Amniotic epithelial cell (primary cell): Measurements from ENCODE around the gene THRB.

Experiments
- DNase-seq: peaks from one replicate; pipeline ENCODE4 v3.0.0-alpha.2; 2010; ENCODE audit warnings: low read depth

The THRB gene

GRCh38 chr3:24494618-24495325 is at the start of gene THRB:
TSS of gene THRB (minus strand) at chr3:24494850.
- no peak for DNase-seq

GRCh38 chr3:24541935-24542334 is 47.3 kb upstream of the THRB start:
- DNase-seq, result no peak

- no peak for DNase-seq
Observed at GRCh38 chr3:24540821-24541220, 46.2 kb upstream of the THRB start.

- DNase-seq, result no peak
Observed at GRCh38 chr3:24539699-24540098, 45.0 kb upstream of the THRB start.

GRCh38 chr3:24538891-24539290 is 44.2 kb upstream of the THRB start:
- DNase-seq, result no peak

GRCh38 chr3:24533561-24534193 is 39.0 kb upstream of the THRB start:
- no peak for DNase-seq

- no peak for DNase-seq
Observed at GRCh38 chr3:24530471-24530870, 35.8 kb upstream of the THRB start.

- DNase-seq, result no peak
Observed at GRCh38 chr3:24529210-24529609, 34.6 kb upstream of the THRB start.

GRCh38 chr3:24526640-24527212 is 32.1 kb upstream of the THRB start:
- DNase-seq, result no peak

GRCh38 chr3:24525557-24525956 is 30.9 kb upstream of the THRB start:
- no peak for DNase-seq

- DNase-seq, result no peak
Observed at GRCh38 chr3:24525022-24525421, 30.4 kb upstream of the THRB start.

GRCh38 chr3:24523988-24524727 is 29.5 kb upstream of the THRB start:
- no peak for DNase-seq

GRCh38 chr3:24523215-24523614 is 28.6 kb upstream of the THRB start:
- DNase-seq, result no peak

GRCh38 chr3:24522146-24522579 is 27.5 kb upstream of the THRB start:
- DNase-seq, result no peak

GRCh38 chr3:24521420-24522145 is 26.9 kb upstream of the THRB start:
- DNase-seq, result no peak

GRCh38 chr3:24520976-24521419 is 26.3 kb upstream of the THRB start:
- no peak for DNase-seq

- DNase-seq, result no peak
Observed at GRCh38 chr3:24520101-24520495, 25.4 kb upstream of the THRB start.

- no peak for DNase-seq
Observed at GRCh38 chr3:24519368-24520100, 24.9 kb upstream of the THRB start.

- DNase-seq, result no peak
Observed at GRCh38 chr3:24518990-24519367, 24.3 kb upstream of the THRB start.

- DNase-seq, result no peak
Observed at GRCh38 chr3:24514119-24514518, 19.5 kb upstream of the THRB start.

- no peak for DNase-seq
Observed at GRCh38 chr3:24513463-24513862, 18.8 kb upstream of the THRB start.
